ENCODE results near the gene PSMG2. TPM values are rescaled to one million over a fixed set of nuclear protein-coding genes. Genes with fewer than 3 reads are reported as not detected.
"Not testable (repeated sequence)": the region's sequence is repeated elsewhere in the genome, so short reads cannot be mapped to it uniquely, and the experiment has no call there.

PSMG2 gene
- total RNA-seq, 2 donors from 2014 or later: 8.2 to 36.8 TPM

DNA sequence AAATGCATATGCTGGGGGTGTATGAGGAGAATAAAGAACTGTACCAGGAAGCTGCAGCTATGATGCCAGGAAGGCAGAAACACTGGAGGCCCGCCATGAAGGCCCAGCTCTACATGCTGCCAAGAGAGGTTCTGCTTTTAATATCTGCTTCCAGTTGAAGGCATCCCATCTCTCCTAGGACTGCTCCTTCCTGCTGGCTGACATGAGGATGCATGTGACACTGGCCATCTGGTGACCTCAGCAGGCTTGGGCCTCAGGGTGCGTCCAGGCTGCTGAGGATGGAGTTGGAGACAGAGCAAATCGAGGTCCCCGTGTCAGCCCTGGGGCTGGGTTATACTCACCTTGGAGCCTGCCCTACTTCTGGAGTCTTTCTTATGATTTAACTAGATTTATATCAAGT, 49.0 kb downstream of the PSMG2 start:
- no peak for DNase-seq
- Histone ChIP-seq H3K9me3 (no peaks in the 10 kb centered on the region), H3K4me1 (no peaks in the 10 kb centered on the region), H3K36me3 (replicated peaks in 1 of 2; ENCODE audit: insufficient read depth in 1 of 2, low read depth in 2 of 2) (no peaks in the 10 kb centered on the region), H3K27ac (no peak overlapping the region), H3K27me3 (no peaks in the 10 kb centered on the region), H3K4me3 (no peak overlapping the region)
- ATAC-seq: no peak
- intact Hi-C loops (cut with DNase I): no loop called here
- 76 to 81% methylated on average over 4 of the region's 4 CpGs for WGBS, 2 donors
- TF ChIP-seq POLR2A (IDR thresholded peaks at IDR 0.05): no peak
- TF ChIP-seq, protein P1, sequence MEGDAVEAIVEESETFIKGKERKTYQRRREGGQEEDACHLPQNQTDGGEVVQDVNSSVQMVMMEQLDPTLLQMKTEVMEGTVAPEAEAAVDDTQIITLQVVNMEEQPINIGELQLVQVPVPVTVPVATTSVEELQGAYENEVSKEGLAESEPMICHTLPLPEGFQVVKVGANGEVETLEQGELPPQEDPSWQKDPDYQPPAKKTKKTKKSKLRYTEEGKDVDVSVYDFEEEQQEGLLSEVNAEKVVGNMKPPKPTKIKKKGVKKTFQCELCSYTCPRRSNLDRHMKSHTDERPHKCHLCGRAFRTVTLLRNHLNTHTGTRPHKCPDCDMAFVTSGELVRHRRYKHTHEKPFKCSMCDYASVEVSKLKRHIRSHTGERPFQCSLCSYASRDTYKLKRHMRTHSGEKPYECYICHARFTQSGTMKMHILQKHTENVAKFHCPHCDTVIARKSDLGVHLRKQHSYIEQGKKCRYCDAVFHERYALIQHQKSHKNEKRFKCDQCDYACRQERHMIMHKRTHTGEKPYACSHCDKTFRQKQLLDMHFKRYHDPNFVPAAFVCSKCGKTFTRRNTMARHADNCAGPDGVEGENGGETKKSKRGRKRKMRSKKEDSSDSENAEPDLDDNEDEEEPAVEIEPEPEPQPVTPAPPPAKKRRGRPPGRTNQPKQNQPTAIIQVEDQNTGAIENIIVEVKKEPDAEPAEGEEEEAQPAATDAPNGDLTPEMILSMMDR (IDR thresholded peaks at IDR 0.05): no peak

DNA sequence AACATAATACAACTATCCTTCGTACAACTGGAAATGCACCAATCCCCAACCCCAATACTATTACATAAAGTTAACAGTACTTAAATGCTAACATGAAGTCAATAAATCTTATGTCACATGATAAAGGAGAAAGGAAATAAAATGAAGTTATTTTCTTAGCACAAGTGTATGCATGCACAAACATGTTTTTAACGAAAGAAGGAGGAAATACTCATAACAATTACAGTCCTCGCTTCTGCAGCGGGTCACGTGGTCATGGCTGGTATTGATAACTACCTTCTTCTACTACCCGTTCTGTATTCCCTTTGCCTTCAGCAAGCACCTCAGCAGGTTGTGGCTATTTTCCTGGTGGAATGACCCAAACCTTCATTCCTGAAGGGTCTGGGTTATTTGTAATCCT, 51.7 kb downstream of the PSMG2 start:
- DNase-seq (no peak), ATAC-seq (no peak)
- Histone ChIP-seq H3K36me3 (replicated peaks in 1 of 2; ENCODE audit: insufficient read depth in 1 of 2, low read depth in 2 of 2) (no peaks in the 10 kb centered on the region), H3K27me3 (no peaks in the 10 kb centered on the region), H3K4me3 (no peak overlapping the region), H3K9me3 (no peaks in the 10 kb centered on the region), H3K27ac (no peak overlapping the region), H3K4me1 (no peaks in the 10 kb centered on the region)
- TF ChIP-seq, protein P1 (IDR thresholded peaks at IDR 0.05): no peak
- TF ChIP-seq POLR2A (IDR thresholded peaks at IDR 0.05): no peak
- 79 to 80% methylated on average over 6 of the region's 6 CpGs for WGBS, 2 donors
- intact Hi-C loops (cut with DNase I): no loop called here

- DNase-seq; intact Hi-C loops (cut with DNase I); H3K27ac ChIP-seq; H3K36me3 ChIP-seq (replicated peaks in 1 of 2; ENCODE audit: insufficient read depth in 1 of 2, low read depth in 2 of 2); H3K9me3 ChIP-seq; H3K27me3 ChIP-seq; ATAC-seq; H3K4me1 ChIP-seq; H3K4me3 ChIP-seq: not testable (repeated sequence)
- WGBS, 2 donors: 95% methylated on average over 6 of the region's 6 CpGs; no CpG with 5 or more reads in 1 of the 2 donors
Observed at GRCh38 chr18:12755606-12756005, 52.8 kb downstream of the PSMG2 start.

GRCh38 chr18:12756619-12757239, 53.9 kb downstream of the PSMG2 start:
- 79 to 85% methylated on average over 13 to 14 of the region's 14 CpGs for WGBS, 2 donors

DNA sequence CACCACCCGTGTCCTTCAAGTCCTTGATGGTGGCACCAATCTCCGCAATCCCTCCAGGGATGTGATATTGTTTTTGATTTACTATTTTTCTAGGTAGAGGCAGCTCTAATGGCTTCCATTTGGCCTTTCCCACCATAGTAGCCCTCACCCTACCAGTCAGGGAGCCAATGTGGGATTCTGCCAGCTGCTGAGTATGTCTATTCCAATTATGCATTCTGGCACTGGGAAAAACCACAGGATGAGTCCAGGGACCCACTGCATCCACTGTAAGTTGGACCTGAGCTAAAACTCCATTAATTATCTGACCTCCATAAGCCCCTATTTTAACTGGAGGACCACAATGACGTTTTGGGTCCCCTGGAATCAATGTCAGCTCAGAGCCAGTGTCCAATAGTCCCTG, 55.7 kb downstream of the PSMG2 start:
- H3K9me3 ChIP-seq; DNase-seq; H3K27ac ChIP-seq; intact Hi-C loops (cut with DNase I); H3K36me3 ChIP-seq (replicated peaks in 1 of 2; ENCODE audit: insufficient read depth in 1 of 2, low read depth in 2 of 2); ATAC-seq; H3K27me3 ChIP-seq; H3K4me1 ChIP-seq; H3K4me3 ChIP-seq: not testable (repeated sequence)
- WGBS, 2 donors: 63 to 73% methylated on average over 3 of the region's 3 CpGs

More at GRCh38 chr18:12756619-12757239, 53.9 kb downstream of the PSMG2 start:
- DNase-seq; ATAC-seq; H3K4me3 ChIP-seq; intact Hi-C loops (cut with DNase I); H3K27ac ChIP-seq; H3K4me1 ChIP-seq; H3K9me3 ChIP-seq; H3K36me3 ChIP-seq (replicated peaks in 1 of 2; ENCODE audit: insufficient read depth in 1 of 2, low read depth in 2 of 2); H3K27me3 ChIP-seq: not testable (repeated sequence)

DNA sequence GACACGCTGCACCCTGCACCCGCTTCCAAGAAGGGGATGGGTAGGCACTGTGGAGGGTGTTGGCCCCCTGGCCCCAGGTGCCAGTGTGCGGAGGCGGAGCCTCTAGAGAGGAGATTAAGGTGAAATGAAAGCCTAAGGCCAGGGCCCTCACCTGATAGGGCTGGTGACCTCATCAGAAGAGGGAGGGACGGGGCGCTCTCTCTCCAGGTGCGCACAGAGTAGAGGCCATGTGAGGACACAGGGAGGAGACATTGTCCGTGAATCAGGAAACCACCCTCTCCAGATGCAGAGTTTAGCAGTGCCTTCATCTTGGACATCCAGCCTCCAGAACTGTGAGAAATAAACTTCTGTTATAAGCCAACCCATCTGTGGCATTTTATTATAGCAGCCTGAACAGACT, 62.3 kb downstream of the PSMG2 start:
- intact Hi-C loops (cut with DNase I): no loop called here
- no peak overlapping the region for H3K4me3 ChIP-seq
- DNase-seq: no peak
- no peak for TF ChIP-seq POLR2A (IDR thresholded peaks at IDR 0.05)
- no peaks in the 10 kb centered on the region for H3K36me3 ChIP-seq (replicated peaks in 1 of 2; ENCODE audit: insufficient read depth in 1 of 2, low read depth in 2 of 2)
- H3K27ac ChIP-seq: no peak overlapping the region
- H3K9me3 ChIP-seq: no peaks in the 10 kb centered on the region
- no peak for ATAC-seq
- no peaks in the 10 kb centered on the region for H3K27me3 ChIP-seq
- no peaks in the 10 kb centered on the region for H3K4me1 ChIP-seq
- 82 to 85% methylated on average over 8 of the region's 8 CpGs for WGBS, 2 donors

DNA sequence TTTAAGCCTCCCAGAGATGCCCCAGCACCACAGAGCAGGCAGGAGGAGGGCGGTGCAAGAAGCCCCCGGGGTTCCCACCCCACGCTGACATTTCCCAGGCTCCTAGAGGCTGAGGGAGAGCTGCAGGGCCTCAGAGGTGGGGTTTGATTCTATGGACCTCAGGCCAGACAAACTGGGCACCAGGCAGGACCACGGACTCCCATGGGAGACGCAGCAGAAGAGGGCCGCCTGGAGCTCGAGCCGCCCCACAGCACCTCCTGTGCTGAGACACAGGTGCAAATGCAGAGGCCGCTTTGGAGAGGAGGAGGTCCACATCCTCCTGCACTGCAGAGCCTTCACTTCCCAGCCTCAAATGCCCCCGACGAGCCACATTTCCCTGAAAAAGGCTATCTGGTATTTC, 62.7 kb downstream of the PSMG2 start:
- H3K27ac ChIP-seq: no peak overlapping the region
- ATAC-seq (no peak), DNase-seq (no peak)

More for the DNA sequence above, 62.7 kb downstream of the PSMG2 start:
- H3K9me3 ChIP-seq: no peaks in the 10 kb centered on the region
- TF ChIP-seq POLR2A (IDR thresholded peaks at IDR 0.05): no peak
- TF ChIP-seq, protein P1 (IDR thresholded peaks at IDR 0.05): no peak
- no peaks in the 10 kb centered on the region for H3K36me3 ChIP-seq (replicated peaks in 1 of 2; ENCODE audit: insufficient read depth in 1 of 2, low read depth in 2 of 2)
- intact Hi-C loops (cut with DNase I): no loop called here
- H3K4me1 ChIP-seq: no peaks in the 10 kb centered on the region
- WGBS, 2 donors: 75 to 88% methylated on average over 10 to 11 of the region's 11 CpGs
- no peaks in the 10 kb centered on the region for H3K27me3 ChIP-seq
- no peak overlapping the region for H3K4me3 ChIP-seq

Data from body of pancreas (tissue), 4 donors.